PC-3 (cell line): ENCODE data around the gene UPF3A. TPM values are rescaled to one million over a fixed set of nuclear protein-coding genes. Genes with fewer than 3 reads are reported as not detected.

Experiments
- ATAC-seq: fragments of 200-7000 bp; cut with Tn5 transposase; 2 replicates; pipeline ENCODE4 v1.9.1; 2020; ENCODE audit warnings: mild to moderate bottlenecking, moderate library complexity
- BruUV-seq: library from RNA; stranded (reverse); fragments of 400-500 nt; replicated peaks from 2 replicates; lab custom pipeline; 2021; lab: Mats Ljungman, UMichigan
- CTCF ChIA-PET: fragments of 300-600 bp; sonication (Branson Sonifier 250); formaldehyde crosslinking; loops from one replicate; lab custom pipeline; 2022; ENCODE audit warnings: antibody characterized with exemption; lab: Charles Lee
- POLR2A ChIA-PET: fragments of 300-600 bp; sonication (Branson Sonifier 250); formaldehyde crosslinking; loops from one replicate; lab custom pipeline; 2022; ENCODE audit warnings: antibody characterized with exemption; ENCODE audit not compliant: unreplicated experiment; lab: Charles Lee
- DNase-seq: peaks from one replicate; pipeline ENCODE4 v3.0.0-alpha.2; 2015
- H2AFZ ChIP-seq: fragments of 300-600 bp; sonication (generic); 2 replicates; pipeline ENCODE4 v1.6.0; 2016; ENCODE audit warnings: antibody characterized with exemption, low read length
- H3F3A ChIP-seq: fragments of 300-600 bp; sonication (generic); one replicate; pipeline ENCODE4 v1.6.0; 2017; ENCODE audit warnings: antibody characterized with exemption, low read length, control low read depth, mild to moderate bottlenecking; ENCODE audit not compliant: unreplicated experiment
- H3K27ac ChIP-seq: fragments of 300-600 bp; sonication (generic); 2 replicates; pipeline ENCODE4 v1.5.1; 2016; ENCODE audit warnings: mild to moderate bottlenecking, low read length
- H3K27me3 ChIP-seq: fragments of 300-600 bp; sonication (generic); 2 replicates; pipeline ENCODE4 v1.6.1; 2016; ENCODE audit warnings: low read length, mixed read lengths
- H3K36me3 ChIP-seq: fragments of 300-600 bp; sonication (generic); 2 replicates; pipeline ENCODE4 v1.6.1; 2016; ENCODE audit warnings: low read depth, mixed run types, low read length, mixed read lengths
- H3K4me1 ChIP-seq: fragments of 300-600 bp; sonication (generic); 2 replicates; pipeline ENCODE4 v1.5.1; 2016; ENCODE audit warnings: low read length; ENCODE audit not compliant: insufficient read depth
- H3K4me2 ChIP-seq: fragments of 300-600 bp; sonication (generic); 2 replicates; pipeline ENCODE4 v1.6.0; 2016; ENCODE audit warnings: low read length
- H3K4me3 ChIP-seq: fragments of 300-600 bp; sonication (generic); 2 replicates; pipeline ENCODE4 v1.5.1; 2016; ENCODE audit warnings: mild to moderate bottlenecking, low read length, mixed read lengths
- H3K79me2 ChIP-seq: fragments of 300-600 bp; sonication (generic); 2 replicates; pipeline ENCODE4 v1.6.1; 2017; ENCODE audit warnings: low read length, mixed read lengths
- H3K9ac ChIP-seq: fragments of 300-600 bp; sonication (generic); 2 replicates; pipeline ENCODE4 v1.6.0; 2016; ENCODE audit warnings: mild to moderate bottlenecking, low read length
- H3K9me2 ChIP-seq: fragments of 300-600 bp; sonication (generic); replicated peaks from 2 replicates; pipeline ENCODE4 v1.6.1; 2016; ENCODE audit warnings: mixed run types, low read length, mixed read lengths
- H3K9me3 ChIP-seq: fragments of 300-600 bp; sonication (generic); 2 replicates; pipeline ENCODE4 v1.6.1; 2016; ENCODE audit warnings: low read length, mixed read lengths
- H4K20me1 ChIP-seq: fragments of 300-600 bp; sonication (generic); 2 replicates; pipeline ENCODE4 v1.6.1; 2016; ENCODE audit warnings: low read length, mixed read lengths
- EZH2 ChIP-seq: fragments of 300-600 bp; sonication (generic); IDR thresholded peaks from one replicate; pipeline ENCODE4 v1.6.1; 2017; ENCODE audit warnings: antibody characterized with exemption, mild to moderate bottlenecking, low read length; ENCODE audit not compliant: unreplicated experiment
- EZH2phosphoT487 ChIP-seq: fragments of 300-600 bp; sonication (generic); IDR thresholded peaks from 2 replicates; pipeline ENCODE4 v1.6.1; 2018; ENCODE audit warnings: mild to moderate bottlenecking, antibody characterized with exemption, low read length, borderline replicate concordance
- intact Hi-C: fragments of 100-400 bp; cut with micrococcal nuclease; formaldehyde crosslinking; loops from 2 replicates; pipeline ENCODE4 v1.9.0; 2023
- total RNA-seq: library from RNA; depleted of rRNA; stranded (reverse); fragments of >200 nt; gene quantifications from 2 replicates; pipeline ENCODE4 v1.2.3, GENCODE V29; 2014
- TF ChIP-seq, protein P1 (sequence below): fragments of 300-600 bp; sonication (generic); conservative IDR thresholded peaks from 2 replicates; pipeline ENCODE4 v1.5.1; 2017; ENCODE audit warnings: antibody characterized with exemption, low read depth, mild to moderate bottlenecking, low read length

Gene UPF3A
- total RNA-seq, 1 experiment from 2014 or later = 18.1 TPM

DNA sequence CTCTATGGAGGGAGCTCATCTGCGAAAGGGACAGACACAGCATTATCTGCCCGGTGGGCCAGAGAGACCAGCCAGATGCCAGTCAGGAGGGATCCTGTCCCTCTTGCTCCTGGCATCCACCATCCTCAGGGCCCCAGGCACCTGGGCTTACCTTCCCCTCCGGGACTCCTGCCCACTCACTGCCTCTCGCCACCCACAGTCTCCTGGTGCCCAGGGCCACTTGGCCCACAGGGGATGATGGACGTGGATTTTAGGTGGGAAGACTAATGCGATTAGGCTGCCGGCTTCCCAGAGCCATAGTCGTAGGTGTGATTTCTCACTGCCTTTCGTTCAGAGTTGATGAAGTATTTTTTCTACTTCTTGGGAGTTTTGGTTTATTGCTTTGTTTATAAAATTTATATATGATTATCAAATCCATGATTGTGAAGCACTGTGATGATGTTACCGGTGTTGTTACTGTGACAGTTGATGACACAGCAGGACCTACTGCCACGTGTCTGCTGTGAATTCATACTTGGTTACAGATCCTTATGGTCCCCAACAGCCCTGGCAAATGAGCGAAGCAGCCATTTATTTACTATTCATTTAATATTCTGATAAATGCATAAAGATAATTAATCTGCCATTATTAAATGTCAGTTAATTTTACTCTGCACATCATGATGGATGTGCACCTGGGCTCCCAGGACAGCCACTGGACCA lies 18.4 kb downstream of the UPF3A start:
- H3K9me2 ChIP-seq = no peaks in the 10 kb centered on the region
- intact Hi-C loops = no loop called here
- DNase-seq (no peak), ATAC-seq (no peak)
- TF ChIP-seq EZH2phosphoT487 = no peak
- TF ChIP-seq, protein P1, sequence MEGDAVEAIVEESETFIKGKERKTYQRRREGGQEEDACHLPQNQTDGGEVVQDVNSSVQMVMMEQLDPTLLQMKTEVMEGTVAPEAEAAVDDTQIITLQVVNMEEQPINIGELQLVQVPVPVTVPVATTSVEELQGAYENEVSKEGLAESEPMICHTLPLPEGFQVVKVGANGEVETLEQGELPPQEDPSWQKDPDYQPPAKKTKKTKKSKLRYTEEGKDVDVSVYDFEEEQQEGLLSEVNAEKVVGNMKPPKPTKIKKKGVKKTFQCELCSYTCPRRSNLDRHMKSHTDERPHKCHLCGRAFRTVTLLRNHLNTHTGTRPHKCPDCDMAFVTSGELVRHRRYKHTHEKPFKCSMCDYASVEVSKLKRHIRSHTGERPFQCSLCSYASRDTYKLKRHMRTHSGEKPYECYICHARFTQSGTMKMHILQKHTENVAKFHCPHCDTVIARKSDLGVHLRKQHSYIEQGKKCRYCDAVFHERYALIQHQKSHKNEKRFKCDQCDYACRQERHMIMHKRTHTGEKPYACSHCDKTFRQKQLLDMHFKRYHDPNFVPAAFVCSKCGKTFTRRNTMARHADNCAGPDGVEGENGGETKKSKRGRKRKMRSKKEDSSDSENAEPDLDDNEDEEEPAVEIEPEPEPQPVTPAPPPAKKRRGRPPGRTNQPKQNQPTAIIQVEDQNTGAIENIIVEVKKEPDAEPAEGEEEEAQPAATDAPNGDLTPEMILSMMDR = no peak
- no peak for TF ChIP-seq EZH2
- BruUV-seq = no TSS peak
- no peak overlapping the region for H3K9ac ChIP-seq
- H4K20me1 ChIP-seq = no peaks in the 10 kb centered on the region
- H2AFZ ChIP-seq = no peak overlapping the region
- no peaks in the 10 kb centered on the region for H3F3A ChIP-seq
- POLR2A ChIA-PET = no interaction called here
- no peaks in the 10 kb centered on the region for H3K79me2 ChIP-seq
- no peaks in the 10 kb centered on the region for H3K4me1 ChIP-seq
- H3K4me2 ChIP-seq = no peak overlapping the region
- H3K27me3 ChIP-seq = no peaks in the 10 kb centered on the region
- no peaks in the 10 kb centered on the region; the same call in 1 of the 2 replicates for H3K36me3 ChIP-seq
- CTCF ChIA-PET = no interaction called here
- H3K4me3 ChIP-seq = no peak overlapping the region
- no peaks in the 10 kb centered on the region for H3K9me3 ChIP-seq
- H3K27ac ChIP-seq = no peak overlapping the region

DNA sequence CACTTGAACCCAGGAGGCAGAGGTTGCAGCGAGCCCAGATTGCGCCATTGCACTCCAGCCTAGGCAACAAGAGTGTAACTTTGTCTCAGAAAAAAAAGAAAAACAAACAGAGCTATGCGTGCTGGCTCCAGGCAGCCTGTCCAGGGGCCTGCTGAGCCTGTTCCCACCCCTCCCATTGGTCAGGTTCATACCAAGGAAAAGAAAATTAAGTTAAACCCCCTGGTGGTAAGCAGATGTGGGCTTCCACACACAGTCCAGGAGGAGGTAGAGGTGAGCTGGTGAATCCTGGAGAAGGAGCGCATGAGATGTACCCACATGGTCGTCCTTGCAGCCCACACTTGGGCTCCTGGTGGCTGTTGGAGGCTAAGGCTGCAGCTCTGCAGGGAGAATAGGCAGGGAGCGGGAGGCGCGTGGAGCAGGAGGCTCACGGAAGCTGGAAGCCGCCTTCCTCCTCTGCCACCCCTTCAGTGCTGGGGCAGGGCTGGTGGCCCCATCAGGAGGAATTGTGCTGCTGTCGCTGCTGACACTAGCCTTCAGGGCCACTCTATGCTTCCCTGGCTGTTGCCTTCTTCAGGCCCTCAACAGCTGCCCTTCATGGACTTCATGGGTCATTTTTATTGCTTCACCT lies 22.4 kb downstream of the UPF3A start:
- Histone ChIP-seq H3K79me2 (no peaks in the 10 kb centered on the region), H3K4me3 (no peak overlapping the region), H3K4me2 (no peak overlapping the region), H4K20me1 (no peaks in the 10 kb centered on the region), H3K27me3 (no peaks in the 10 kb centered on the region), H3K4me1 (no peaks in the 10 kb centered on the region), H3K9ac (no peak overlapping the region), H3K27ac (no peak overlapping the region), H3K9me2 (no peaks in the 10 kb centered on the region), H3F3A (no peaks in the 10 kb centered on the region), H3K36me3 (no peaks in the 10 kb centered on the region; the same call in 1 of the 2 replicates), H3K9me3 (no peaks in the 10 kb centered on the region), H2AFZ (no peak overlapping the region)
- ATAC-seq (no peak), DNase-seq (no peak)
- CTCF ChIA-PET = no interaction called here
- BruUV-seq = no TSS peak
- TF ChIP-seq EZH2phosphoT487 (no peak), EZH2 (no peak)
- TF ChIP-seq, protein P1 = no peak
- POLR2A ChIA-PET = no interaction called here
- intact Hi-C loops = no loop called here

DNA sequence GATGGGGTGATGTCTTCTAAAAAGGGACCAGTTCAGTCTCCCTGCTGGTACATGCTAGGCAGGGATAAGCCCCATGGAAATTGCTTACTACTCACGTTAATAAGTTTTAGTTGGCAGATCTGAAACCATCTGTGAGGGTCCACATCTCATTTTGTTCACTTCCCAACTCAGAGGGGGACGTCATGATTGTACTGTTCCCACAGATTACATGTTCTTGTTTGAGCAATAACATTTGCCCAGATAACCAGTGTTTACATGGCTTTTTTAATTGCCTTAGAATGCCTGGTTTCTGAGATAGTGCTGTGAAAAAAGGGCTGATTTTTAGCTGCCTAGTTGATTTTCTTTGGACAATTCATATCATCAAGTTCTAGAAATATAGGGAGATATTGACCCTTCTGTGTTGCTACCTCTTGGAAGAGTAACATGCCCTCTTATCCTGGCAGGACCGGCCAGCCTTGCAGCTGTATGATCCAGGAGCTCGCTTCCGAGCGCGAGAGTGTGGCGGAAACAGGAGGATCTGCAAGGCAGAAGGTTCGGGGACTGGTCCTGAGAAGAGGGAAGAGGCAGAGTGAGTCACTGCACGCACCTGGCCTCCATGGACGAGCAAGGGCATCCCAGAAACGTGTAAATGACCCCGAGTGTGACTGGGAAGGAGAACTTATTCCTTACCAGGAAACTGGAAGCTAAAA lies 23.1 kb downstream of the UPF3A start:
- Histone ChIP-seq H3K9me3 (no peaks in the 10 kb centered on the region), H2AFZ (no peak overlapping the region), H3K4me1 (no peaks in the 10 kb centered on the region), H3K4me2 (no peak overlapping the region), H3K9ac (no peak overlapping the region), H3K27ac (no peak overlapping the region), H4K20me1 (no peaks in the 10 kb centered on the region), H3K4me3 (no peak overlapping the region), H3K79me2 (no peaks in the 10 kb centered on the region), H3K9me2 (no peaks in the 10 kb centered on the region), H3F3A (no peaks in the 10 kb centered on the region), H3K27me3 (no peaks in the 10 kb centered on the region), H3K36me3 (no peaks in the 10 kb centered on the region; the same call in 1 of the 2 replicates)
- ATAC-seq = no peak
- intact Hi-C loops = no loop called here
- no peak for DNase-seq
- POLR2A ChIA-PET = no interaction called here
- BruUV-seq = no TSS peak
- TF ChIP-seq, protein P1 = no peak
- TF ChIP-seq EZH2 = no peak
- TF ChIP-seq EZH2phosphoT487 = no peak
- CTCF ChIA-PET = no interaction called here
